Kidney (tissue), 14 donors: ENCODE measurements around the gene IL4I1. TPM values are rescaled to one million over a fixed set of nuclear protein-coding genes. Genes with fewer than 3 reads are reported as not detected.

ENCODE experiments used
- DNase-seq, 5 donors: peaks; one replicate each; pipeline ENCODE4 v3.0.0-alpha.2; 2013 to 2020
- FAIRE-seq: peaks from 2 replicates; lab custom pipeline; 2012; peaks lifted over from hg19 to GRCh38; lab: Jason Lieb, UNC
- H3K27ac ChIP-seq, 2 donors: one replicate each; pipeline ENCODE4 v1.7.0; 2013; ENCODE audit warnings: low read depth in 2 of 2, low read length in 2 of 2, inconsistent platforms in 1 of 2
- H3K27me3 ChIP-seq: one replicate; pipeline ENCODE4 v1.7.1; 2013; ENCODE audit warnings: low read length, inconsistent platforms; ENCODE audit not compliant: control insufficient read depth, insufficient read depth
- H3K36me3 ChIP-seq, 3 donors: one replicate each; pipeline versions ENCODE4 v1.7.0 to v1.7.1; 2013; ENCODE audit warnings: low read length in 3 of 3, control low read depth in 1 of 3, inconsistent platforms in 1 of 3; ENCODE audit not compliant: insufficient read depth in 3 of 3, control insufficient read depth in 2 of 3
- H3K4me1 ChIP-seq, 3 donors: one replicate each; pipeline versions ENCODE4 v1.7.0 to v1.7.1; 2013; ENCODE audit warnings: low read length in 3 of 3, inconsistent platforms in 1 of 3, low read depth in 1 of 3; ENCODE audit not compliant: control insufficient read depth in 2 of 3, insufficient read depth in 2 of 3
- H3K4me3 ChIP-seq, 3 donors: one replicate each; pipeline versions ENCODE4 v1.7.0 to v1.8.1; 2013; ENCODE audit warnings: low read length in 3 of 3, control low read depth in 1 of 3, inconsistent platforms in 1 of 3
- H3K9ac ChIP-seq, 3 donors: one replicate each; pipeline versions ENCODE4 v1.7.0 to v1.7.1; 2013; ENCODE audit warnings: low read length in 3 of 3, control low read depth in 1 of 3, inconsistent platforms in 1 of 3
- H3K9me3 ChIP-seq, 3 donors: one replicate each; pipeline versions ENCODE4 v1.7.0 to v1.7.1; 2013; ENCODE audit warnings: low read length in 3 of 3, control low read depth in 1 of 3, inconsistent platforms in 1 of 3; ENCODE audit not compliant: control insufficient read depth in 2 of 3, insufficient read depth in 1 of 3
- CTCF ChIP-seq: IDR thresholded peaks from 3 replicates; pipeline ENCODE4 v1.5.1; 2012; ENCODE audit warnings: mild to moderate bottlenecking, moderate library complexity, borderline replicate concordance; ENCODE audit not compliant: insufficient read depth; ENCODE audit errors: extremely low read depth
- intact Hi-C: fragments of 100-400 bp; cut with DNase I; formaldehyde crosslinking; loops from one replicate; pipeline ENCODE4 v1.11.1; 2022
- polyA plus RNA-seq: library from polyadenylated mRNA; stranded (reverse); fragments of 350-450 nt; fragmentation: Illumina TruSeq; extraction: RNeasy Lipid Tissue Mini Kit (QIAGEN cat#74804); gene quantifications from one replicate; pipeline ENCODE4 v1.2.3, GENCODE V29; 2014; ENCODE audit warnings: low read depth, low replicate concordance; ENCODE audit not compliant: insufficient read depth
- total RNA-seq: library from RNA; stranded (reverse); fragmentation: NEBNext Ultra II Directional; extraction: Animal tissue kit (Norgen Biotek cat#: 25700); gene quantifications from one replicate; pipeline ENCODE4 v1.2.1, GENCODE V29; 2021
- donor health status: control.
- donor health status: control.
- donor health status: control.
- donor health status: control.
- donor health status: control.
- donor health status: DM: yes; HTN: yes; CAD: no.
- donor health status: Normal renal cell carcinoma (clear cell type).

IL4I1 gene
- total and polyA plus RNA-seq, 2 donors from 2014 or later, result 0.82 to 12.8 TPM

- intact Hi-C loops, result no loop called here
- peak; percentile 88 to 93 (median 91) for DNase-seq
- no peak for FAIRE-seq
- TF ChIP-seq CTCF, result peak; percentile 53
- no peaks in the 10 kb centered on the region for H3K27me3 ChIP-seq
- H3K9me3 ChIP-seq, result no peaks in the 10 kb centered on the region
- no peak overlapping the region for H3K9ac ChIP-seq
- no peak overlapping the region for H3K4me3 ChIP-seq
- H3K4me1 ChIP-seq, result peaks cover 0 to 5% (median 0%) of the 10 kb centered on the region in 3 donors
- H3K27ac ChIP-seq, result no peak overlapping the region
- H3K36me3 ChIP-seq, result peaks cover 0 to 2% (median 1%) of the 10 kb centered on the region in 3 donors
These were observed 6.9 kb downstream of the IL4I1 start for GRCh38 chr19:49889687-49890348.

- H3K27me3 ChIP-seq, result no peaks in the 10 kb centered on the region
- H3K4me1 ChIP-seq, result peaks cover 0 to 5% (median 0%) of the 10 kb centered on the region in 3 donors
- no peak for FAIRE-seq
- peak in 1 of 5 donors; percentile 70 for DNase-seq
- no peak overlapping the region for H3K27ac ChIP-seq
- H3K36me3 ChIP-seq, result peaks cover 0 to 9% (median 3%) of the 10 kb centered on the region in 3 donors
- no peak overlapping the region for H3K9ac ChIP-seq
- no peak for TF ChIP-seq CTCF
- no peak overlapping the region for H3K4me3 ChIP-seq
- intact Hi-C loops, result no loop called here
- H3K9me3 ChIP-seq, result no peaks in the 10 kb centered on the region
These were observed 7.5 kb downstream of the IL4I1 start for GRCh38 chr19:49889038-49889686.

GRCh38 chr19:49888510-49888824, 8.2 kb downstream of the IL4I1 start:
- Histone ChIP-seq H3K9ac (no peak overlapping the region), H3K36me3 (peaks cover 0 to 16% (median 8%) of the 10 kb centered on the region in 3 donors), H3K27ac (no peak overlapping the region), H3K4me1 (peaks cover 0 to 5% (median 0%) of the 10 kb centered on the region in 3 donors), H3K4me3 (no peak overlapping the region), H3K9me3 (no peaks in the 10 kb centered on the region), H3K27me3 (no peaks in the 10 kb centered on the region)
- TF ChIP-seq CTCF, result no peak
- FAIRE-seq, result no peak
- intact Hi-C loops, result no loop called here
- no peak for DNase-seq
